NCI-H2171 (cell line): Measurements from ENCODE around the gene SCAF4.
"Not testable (repeated sequence)": the region's sequence is repeated elsewhere in the genome, so short reads cannot be mapped to it uniquely, and the experiment has no call there.

Experiments
- DNase-seq: peaks from one replicate; lab custom pipeline; 2025; lab: John Stamatoyannopoulos, UW

SCAF4 gene

GRCh38 chr21:31731857-31732596 lies at the start of gene SCAF4:
Gene SCAF4 (minus strand): TSS chr21:31732118. CDS start chr21:31731692, 426 bp downstream.
- peak; percentile 87 for DNase-seq

GRCh38 chr21:31780944-31781343 lies 49.0 kb upstream of the SCAF4 start:
- peak; percentile 45 for DNase-seq

GRCh38 chr21:31778546-31778945 lies 46.6 kb upstream of the SCAF4 start:
- no peak for DNase-seq

- no peak for DNase-seq
Measured at GRCh38 chr21:31777857-31778256, 45.9 kb upstream of the SCAF4 start.

- no peak for DNase-seq
Measured at GRCh38 chr21:31774031-31774430, 42.1 kb upstream of the SCAF4 start.

GRCh38 chr21:31772674-31773555 lies 41.0 kb upstream of the SCAF4 start:
- DNase-seq: no peak

GRCh38 chr21:31771685-31772084 lies 39.8 kb upstream of the SCAF4 start:
- no peak for DNase-seq

GRCh38 chr21:31768710-31769109 lies 36.8 kb upstream of the SCAF4 start:
- DNase-seq: no peak

- DNase-seq: no peak
Measured at GRCh38 chr21:31766899-31767298, 35.0 kb upstream of the SCAF4 start.

- not testable (repeated sequence) for DNase-seq
Measured at GRCh38 chr21:31765850-31766249, 33.9 kb upstream of the SCAF4 start.

- DNase-seq: no peak
Measured at GRCh38 chr21:31760931-31761330, 29.0 kb upstream of the SCAF4 start.

- no peak for DNase-seq
Measured at GRCh38 chr21:31756787-31757186, 24.9 kb upstream of the SCAF4 start.

GRCh38 chr21:31755027-31755426 lies 23.1 kb upstream of the SCAF4 start:
- no peak for DNase-seq

GRCh38 chr21:31754708-31754960 lies 22.7 kb upstream of the SCAF4 start:
- DNase-seq: no peak

- DNase-seq: no peak
Measured at GRCh38 chr21:31753949-31754707, 22.2 kb upstream of the SCAF4 start.

GRCh38 chr21:31752967-31753366 lies 21.0 kb upstream of the SCAF4 start:
- no peak for DNase-seq

- DNase-seq: no peak
Measured at GRCh38 chr21:31752352-31752751, 20.4 kb upstream of the SCAF4 start.

- no peak for DNase-seq
Measured at GRCh38 chr21:31750843-31751242, 18.9 kb upstream of the SCAF4 start.

GRCh38 chr21:31744182-31744800 lies 12.4 kb upstream of the SCAF4 start:
- no peak for DNase-seq

GRCh38 chr21:31743712-31744111 lies 11.8 kb upstream of the SCAF4 start:
- no peak for DNase-seq

- no peak for DNase-seq
Measured at GRCh38 chr21:31741116-31741515, 9.2 kb upstream of the SCAF4 start.
